ENCODE results near the gene ZNF326. TPM values are rescaled to one million over a fixed set of nuclear protein-coding genes. Genes with fewer than 3 reads are reported as not detected.

The ZNF326 gene
- polyA plus RNA-seq, 4 donors, result 57.0 to 74.1 (median 65.5) TPM

DNA sequence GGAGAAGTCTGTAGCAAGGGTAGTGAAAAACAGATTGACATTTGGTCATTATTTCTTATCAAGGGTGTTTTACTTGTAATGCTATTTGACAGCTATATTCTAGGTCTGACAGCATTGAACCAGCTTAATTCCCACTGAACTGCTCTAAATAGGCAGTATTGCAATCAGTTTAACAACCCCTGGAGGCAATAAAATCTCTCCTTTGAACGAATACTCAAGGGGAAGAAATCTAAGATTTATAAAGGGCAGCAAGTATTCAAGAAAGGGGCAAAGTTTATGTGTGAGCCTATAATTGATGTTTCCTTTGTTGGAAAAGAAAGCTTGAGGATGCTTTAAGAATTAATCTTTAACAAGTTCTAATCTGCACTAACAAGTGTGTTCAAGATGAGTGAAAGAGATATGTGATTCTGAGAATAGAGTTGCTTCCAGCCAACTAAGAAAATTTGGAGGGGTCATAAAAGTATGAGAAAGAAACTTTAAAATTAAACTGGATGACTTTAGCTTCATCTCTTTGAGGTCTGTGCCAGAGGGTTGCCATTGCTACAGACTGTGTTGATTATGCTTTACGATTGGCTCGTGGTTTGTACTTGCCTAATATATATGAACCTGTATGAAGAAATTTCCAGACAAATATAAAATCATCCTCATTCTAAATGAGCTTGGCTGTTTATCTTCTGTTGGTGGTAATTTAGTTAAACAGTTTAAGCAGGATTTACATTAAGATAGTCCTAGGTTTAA lies 72.5 kb downstream of the ZNF326 start:
- DNase-seq (ENCODE audit: low read depth in 4 of 4, low spot score in 3 of 4), result no peak

DNA sequence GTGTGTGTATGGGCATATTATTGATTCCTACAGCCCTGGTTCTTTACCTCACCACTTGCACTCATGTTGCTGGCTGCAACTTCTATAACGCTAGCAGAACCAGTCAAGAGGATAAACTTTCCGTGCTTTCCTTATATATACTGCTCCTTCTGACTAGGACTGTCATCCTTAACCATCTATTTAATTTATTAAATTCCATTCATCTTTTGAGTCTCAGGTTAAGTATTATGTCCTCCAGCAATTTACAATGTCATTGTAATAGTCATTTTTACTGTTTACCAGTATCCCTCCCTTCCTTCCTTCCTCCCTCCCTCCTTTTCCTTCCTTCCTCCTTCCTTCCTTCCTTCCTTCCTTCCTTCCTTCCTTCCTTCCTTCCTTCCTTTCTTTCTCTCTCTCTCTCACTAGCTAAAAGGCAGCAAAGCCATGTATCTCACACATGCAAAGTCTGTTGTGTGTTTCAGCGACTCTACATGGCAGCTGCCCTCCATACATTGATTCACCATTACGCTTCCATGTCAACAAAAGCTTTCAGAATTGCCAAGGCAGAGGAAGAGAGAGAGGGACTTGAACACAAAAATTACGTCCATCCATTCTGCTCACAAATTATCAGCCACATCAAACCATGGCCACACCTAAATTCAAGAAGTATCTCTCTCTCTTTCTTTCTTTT lies 73.8 kb downstream of the ZNF326 start:
- no peak for DNase-seq (ENCODE audit: low read depth in 4 of 4, low spot score in 3 of 4)

DNA sequence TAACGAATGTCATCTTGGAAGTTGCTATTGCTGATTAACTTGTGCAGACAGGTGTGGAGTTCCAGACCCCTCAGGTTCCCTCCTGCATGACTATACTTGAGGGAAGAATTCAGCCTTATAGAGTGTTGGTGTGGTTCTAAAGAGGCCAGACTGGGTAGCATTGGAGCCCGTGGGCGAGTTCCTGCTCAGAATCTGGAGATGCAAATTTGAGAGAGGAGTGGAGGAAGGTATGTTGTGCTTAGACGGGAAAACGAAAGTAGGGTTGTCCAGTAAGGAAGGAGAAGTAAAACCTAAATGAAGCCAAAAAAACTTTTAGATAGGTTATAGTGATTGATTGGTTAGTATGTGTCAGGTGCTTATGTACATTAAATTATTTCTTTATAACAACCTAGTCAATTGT lies 79.2 kb downstream of the ZNF326 start:
- no peak for DNase-seq (ENCODE audit: low read depth in 4 of 4, low spot score in 3 of 4)

DNA sequence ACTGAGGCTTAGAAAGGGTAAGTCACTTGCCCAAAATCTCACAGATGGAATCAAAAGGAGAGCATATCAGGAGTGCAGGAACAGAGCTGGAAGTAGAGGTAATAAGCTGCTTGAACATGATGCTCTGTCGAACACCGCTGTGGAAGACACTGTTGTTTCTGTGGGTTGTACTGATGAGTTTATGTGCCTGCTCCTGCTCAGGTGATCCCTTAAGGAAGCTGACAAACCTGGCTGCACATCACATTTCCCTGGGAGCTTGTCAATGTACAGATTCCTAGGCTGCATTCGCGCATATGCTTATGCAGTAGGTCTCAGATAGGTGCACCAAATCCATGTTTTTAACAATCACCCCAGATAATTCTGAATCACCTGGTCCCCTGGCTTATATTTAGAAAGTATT lies 79.7 kb downstream of the ZNF326 start:
- DNase-seq (ENCODE audit: low read depth in 4 of 4, low spot score in 3 of 4), result no peak

DNA sequence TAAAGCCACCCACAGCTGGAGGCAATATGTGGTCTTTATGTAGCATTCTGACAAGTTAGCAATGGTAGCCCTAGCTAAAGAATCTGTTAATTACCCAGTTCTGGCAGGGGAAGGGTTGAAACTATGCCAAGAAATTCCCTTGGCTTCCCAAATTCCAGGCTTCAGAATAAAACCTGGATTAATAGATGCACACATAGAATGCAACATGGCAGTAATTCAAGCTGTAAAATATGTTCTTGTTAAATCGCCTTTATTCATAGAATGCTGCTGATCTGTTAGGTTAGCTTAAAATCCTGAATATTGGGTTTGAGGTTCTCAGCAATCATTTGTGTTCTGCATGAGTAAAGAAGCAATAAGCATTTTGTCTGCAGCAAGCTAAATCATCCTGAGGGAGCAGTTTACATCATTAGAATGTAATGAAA lies 80.1 kb downstream of the ZNF326 start:
- DNase-seq (ENCODE audit: low read depth in 4 of 4, low spot score in 3 of 4), result no peak

DNA sequence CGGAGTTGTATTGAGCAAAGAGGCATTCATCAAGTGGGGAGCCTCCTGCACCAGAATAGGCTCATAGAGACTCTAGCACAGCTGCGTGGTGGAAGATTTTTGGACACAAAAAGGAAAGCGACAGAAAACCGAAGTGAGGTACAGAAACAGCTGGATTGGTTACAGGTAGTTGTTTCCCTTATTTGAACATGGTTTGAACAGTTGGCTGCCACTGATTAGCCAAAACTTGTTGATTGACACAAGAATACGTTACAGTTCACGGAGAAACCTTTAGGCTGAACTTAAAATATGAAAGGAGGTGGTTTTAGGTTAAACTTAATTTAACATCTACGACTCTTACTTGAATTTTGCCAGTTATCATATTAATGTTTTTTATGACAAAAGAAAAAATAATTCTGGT lies 89.1 kb downstream of the ZNF326 start:
- DNase-seq (ENCODE audit: low read depth in 4 of 4, low spot score in 3 of 4), result no peak

Other genes with a start within 250 kb of the ZNF326 start
- 10 to 100 TPM; 36.8 to 42.2 (median 41.9) TPM for gene LRRC8D, start 174.1 kb upstream of the ZNF326 start, polyA plus RNA-seq (ENCODE audit: insufficient read length in 4 of 4)